Panc1 (cell line): Measurements from ENCODE around the gene LONP2.

ENCODE experiments used
- CTCF ChIP-seq: fragments of 450-650 bp; IDR thresholded peaks from 2 replicates; pipeline ENCODE4 v1.5.1; 2017; ENCODE audit warnings: mild to moderate bottlenecking
- POLR2AphosphoS5 ChIP-seq: IDR thresholded peaks from 2 replicates; pipeline ENCODE4 v1.6.1; 2012; ENCODE audit warnings: mild to moderate bottlenecking, low read depth, low read length, moderate library complexity
- REST ChIP-seq, 2 experiments: IDR thresholded peaks; 2 replicates each; pipeline ENCODE4 v1.6.1; 2011 to 2012; ENCODE audit warnings: low read depth in 2 of 2, control low read depth in 1 of 2, low read length in 1 of 2, mild to moderate bottlenecking in 1 of 2, moderate library complexity in 1 of 2; ENCODE audit not compliant: insufficient read depth in 1 of 2

DNA sequence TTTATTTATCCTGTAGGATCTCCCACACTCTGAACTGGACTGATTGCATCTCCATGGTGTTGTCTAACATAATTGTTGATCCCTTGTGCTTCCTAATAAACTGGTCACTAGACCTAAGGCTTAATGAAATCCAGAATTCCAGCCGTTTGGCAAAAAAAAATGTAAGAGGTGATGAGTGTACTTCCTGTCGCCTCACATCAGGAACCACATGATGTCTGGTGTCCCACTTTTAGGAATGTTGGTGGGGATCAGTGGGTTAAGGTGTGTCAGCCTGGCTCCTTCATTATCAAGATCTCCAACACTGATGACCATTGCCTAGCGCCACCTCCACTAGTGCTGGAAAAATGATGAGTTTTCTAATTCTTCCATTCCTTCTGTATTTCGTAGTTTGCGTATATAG, 18.6 kb upstream of the LONP2 start:
- TF ChIP-seq CTCF: no peak
- TF ChIP-seq POLR2AphosphoS5: no peak
- no peak for TF ChIP-seq REST (IDR thresholded peaks at IDR 0.05; ENCODE audit: insufficient read depth in 1 of 2, low read depth in 2 of 2, low read length in 1 of 2)
